ENCODE data around the gene EXOC6B. TPM values are rescaled to one million over a fixed set of nuclear protein-coding genes. Genes with fewer than 3 reads are reported as not detected.

Gene EXOC6B
- total RNA-seq, 1 experiment from 2014 or later: 33.7 TPM

- TF ChIP-seq ZNF425 (CRISPR knock-in tag; conservative IDR thresholded peaks at IDR 0.05): no peak
- no peak for TF ChIP-seq CDX4 (CRISPR knock-in tag; IDR thresholded peaks at IDR 0.05; ENCODE audit: borderline replicate concordance)
Measured at GRCh38 chr2:72237549-72237948, 588.3 kb downstream of the EXOC6B start (continued).

- CTCF ChIA-PET: interaction anchor here (0.9 kb wide), 1 partner anchor 89 kb away, joined by 3 read pairs; no protein-coding TSS in a partner anchor
Measured at GRCh38 chr2:72236445-72237067, 589.3 kb downstream of the EXOC6B start.

More at GRCh38 chr2:72236445-72237067, 589.3 kb downstream of the EXOC6B start:
- no peak for TF ChIP-seq ELF4 (CRISPR knock-in tag; IDR thresholded peaks at IDR 0.05; ENCODE audit: low read depth)
- no peak for TF ChIP-seq FOXK1 (CRISPR knock-in tag; IDR thresholded peaks at IDR 0.05)
- TF ChIP-seq FOXP1 (CRISPR knock-in tag; IDR thresholded peaks at IDR 0.05; ENCODE audit: borderline replicate concordance): no peak
- TF ChIP-seq ATF3 (CRISPR knock-in tag; conservative IDR thresholded peaks at IDR 0.05): no peak
- TF ChIP-seq STAT6 (CRISPR knock-in tag; conservative IDR thresholded peaks at IDR 0.05; ENCODE audit: low read depth): no peak
- no peak for TF ChIP-seq SMAD3 (CRISPR knock-in tag; IDR thresholded peaks at IDR 0.05; ENCODE audit: borderline replicate concordance)
- no peak for TF ChIP-seq PRDM15 (CRISPR knock-in tag; IDR thresholded peaks at IDR 0.05)
- no peak for TF ChIP-seq RELA (CRISPR knock-in tag; IDR thresholded peaks at IDR 0.05; ENCODE audit: borderline replicate concordance)
- no peak for TF ChIP-seq TCF7 (CRISPR knock-in tag; IDR thresholded peaks at IDR 0.05; ENCODE audit: low read depth)
- no peak for TF ChIP-seq CREM (CRISPR knock-in tag; IDR thresholded peaks at IDR 0.05)
- no peak for TF ChIP-seq MYBL2 (CRISPR knock-in tag; IDR thresholded peaks at IDR 0.05)
- TF ChIP-seq ESRRA (CRISPR knock-in tag; IDR thresholded peaks at IDR 0.05; ENCODE audit: borderline replicate concordance): no peak
- TF ChIP-seq ZNF416 (CRISPR knock-in tag; IDR thresholded peaks at IDR 0.05): no peak
- no peak for TF ChIP-seq TP53 (CRISPR knock-in tag; IDR thresholded peaks at IDR 0.05)
- TF ChIP-seq USF2 (CRISPR knock-in tag; IDR thresholded peaks at IDR 0.05): no peak
- TF ChIP-seq HMGA2 (CRISPR knock-in tag; IDR thresholded peaks at IDR 0.05): no peak
- Mint-ChIP-seq H3K36me3 (no peaks in the 10 kb centered on the region), H3K27ac (no peak overlapping the region), H3K4me1 (peaks cover 17% of the 10 kb centered on the region), H3K4me3 (no peak overlapping the region), H3K9me3 (0 out of 2 replicates have a peak, but pooled peaks cover 3% of the 10 kb centered on the region), H3K27me3 (ENCODE audit: low read depth) (no peaks in the 10 kb centered on the region)
- DNase-seq (ENCODE audit: low spot score) (no peak), ATAC-seq (no peak)
- POLR2A ChIA-PET: no interaction called here
